ENCODE results near the gene PALLD. TPM values are rescaled to one million over a fixed set of nuclear protein-coding genes. Genes with fewer than 3 reads are reported as not detected.

The PALLD gene
- total RNA-seq, 1 experiment from 2014 or later: 166 TPM

DNA sequence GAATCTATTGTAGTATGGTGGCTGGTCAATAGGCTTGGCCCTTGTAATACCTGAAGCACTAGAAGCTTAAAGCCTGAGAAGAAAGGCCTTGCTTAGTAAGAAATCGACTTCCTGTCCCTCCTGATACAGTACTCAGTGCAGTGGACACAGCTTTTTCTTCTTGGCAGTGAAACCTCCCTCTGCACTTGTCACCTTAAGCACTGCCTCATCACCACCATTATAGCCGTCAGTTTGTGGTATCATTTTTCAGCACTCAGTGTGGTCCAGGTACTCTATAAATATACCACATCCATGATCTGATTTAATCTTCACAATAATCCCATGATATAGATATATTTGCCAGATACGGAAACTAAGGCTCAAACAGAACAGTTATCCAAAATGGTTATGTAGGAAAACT is 75.2 kb downstream of the PALLD start:
- no peaks in the 10 kb centered on the region for H3K9me2 ChIP-seq (ENCODE audit: insufficient read depth)
- peaks cover 0 to 7% of the 10 kb centered on the region in 2 experiments; a peak in 1 of 4 replicates for H3K36me3 ChIP-seq (ENCODE audit: control insufficient read depth in 1 of 2, insufficient read depth in 2 of 2, low read length in 2 of 2)
- CTCF ChIA-PET: no interaction called here
- peaks cover 40% of the 10 kb centered on the region for H3K79me2 ChIP-seq (ENCODE audit: insufficient read depth, low read length)
- DNase-seq (ENCODE audit: low read depth, low spot score): no peak
- RAD21 ChIA-PET (ENCODE audit: low non-redundant PET in 1 of 2, low total read pairs in 2 of 2, uncharacterized antibody in 2 of 2, unreplicated experiment in 2 of 2): no interaction called here
- H3K9ac ChIP-seq (ENCODE audit: low read length): no peak overlapping the region
- H3K27ac ChIP-seq (ENCODE audit: low read depth, low read length): peak overlapping the region; percentile 97
- H3K9me3 ChIP-seq (ENCODE audit: control insufficient read depth in 1 of 2, insufficient read depth in 1 of 2, low read depth in 1 of 2, low read length in 2 of 2): no peaks in the 10 kb centered on the region
- TF ChIP-seq YY1 (IDR thresholded peaks at IDR 0.05; ENCODE audit: extremely low read depth, insufficient replicate concordance, low read depth, low read length) (no peak), EGR1 (IDR thresholded peaks at IDR 0.05; ENCODE audit: low read depth) (no peak), POLR2A (IDR thresholded peaks at IDR 0.05; ENCODE audit: borderline replicate concordance, extremely low read depth, insufficient read depth, insufficient read length) (no peak), EZH2 (IDR thresholded peaks at IDR 0.05) (no peak), ZBTB33 (IDR thresholded peaks at IDR 0.05; ENCODE audit: extremely low read depth, insufficient replicate concordance, low read length) (no peak), EZH2phosphoT487 (IDR thresholded peaks at IDR 0.05; ENCODE audit: borderline replicate concordance) (no peak), SP1 (IDR thresholded peaks at IDR 0.05; ENCODE audit: low read depth) (no peak), CBX3 (IDR thresholded peaks at IDR 0.05; ENCODE audit: low read depth) (no peak), SIN3A (IDR thresholded peaks at IDR 0.05; ENCODE audit: low read depth) (no peak), ZNF274 (IDR thresholded peaks at IDR 0.05; ENCODE audit: low read depth, low read length) (no peak), TCF7L2 (IDR thresholded peaks at IDR 0.05; ENCODE audit: borderline replicate concordance, extremely low read depth, insufficient read depth, insufficient read length) (no peak), FOSL1 (IDR thresholded peaks at IDR 0.05; ENCODE audit: low read depth) (no peak), SRF (IDR thresholded peaks at IDR 0.05; ENCODE audit: low read depth) (no peak), ZFX (IDR thresholded peaks at IDR 0.05) (no peak), RAD21 (IDR thresholded peaks at IDR 0.05; ENCODE audit: low read depth) (no peak), CEBPB (IDR thresholded peaks at IDR 0.05; ENCODE audit: low read depth) (no peak), POLR2AphosphoS5 (IDR thresholded peaks at IDR 0.05; ENCODE audit: low read depth, low read length) (no peak)
- TF ChIP-seq, protein P1, sequence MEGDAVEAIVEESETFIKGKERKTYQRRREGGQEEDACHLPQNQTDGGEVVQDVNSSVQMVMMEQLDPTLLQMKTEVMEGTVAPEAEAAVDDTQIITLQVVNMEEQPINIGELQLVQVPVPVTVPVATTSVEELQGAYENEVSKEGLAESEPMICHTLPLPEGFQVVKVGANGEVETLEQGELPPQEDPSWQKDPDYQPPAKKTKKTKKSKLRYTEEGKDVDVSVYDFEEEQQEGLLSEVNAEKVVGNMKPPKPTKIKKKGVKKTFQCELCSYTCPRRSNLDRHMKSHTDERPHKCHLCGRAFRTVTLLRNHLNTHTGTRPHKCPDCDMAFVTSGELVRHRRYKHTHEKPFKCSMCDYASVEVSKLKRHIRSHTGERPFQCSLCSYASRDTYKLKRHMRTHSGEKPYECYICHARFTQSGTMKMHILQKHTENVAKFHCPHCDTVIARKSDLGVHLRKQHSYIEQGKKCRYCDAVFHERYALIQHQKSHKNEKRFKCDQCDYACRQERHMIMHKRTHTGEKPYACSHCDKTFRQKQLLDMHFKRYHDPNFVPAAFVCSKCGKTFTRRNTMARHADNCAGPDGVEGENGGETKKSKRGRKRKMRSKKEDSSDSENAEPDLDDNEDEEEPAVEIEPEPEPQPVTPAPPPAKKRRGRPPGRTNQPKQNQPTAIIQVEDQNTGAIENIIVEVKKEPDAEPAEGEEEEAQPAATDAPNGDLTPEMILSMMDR (IDR thresholded peaks at IDR 0.05 in 2 of 3, conservative IDR thresholded peaks at IDR 0.05 in 1 of 3; ENCODE audit: borderline replicate concordance in 1 of 3, insufficient read depth in 1 of 3, low read depth in 2 of 3, low read length in 2 of 3): no peak
- TF ChIP-seq, protein P2, sequence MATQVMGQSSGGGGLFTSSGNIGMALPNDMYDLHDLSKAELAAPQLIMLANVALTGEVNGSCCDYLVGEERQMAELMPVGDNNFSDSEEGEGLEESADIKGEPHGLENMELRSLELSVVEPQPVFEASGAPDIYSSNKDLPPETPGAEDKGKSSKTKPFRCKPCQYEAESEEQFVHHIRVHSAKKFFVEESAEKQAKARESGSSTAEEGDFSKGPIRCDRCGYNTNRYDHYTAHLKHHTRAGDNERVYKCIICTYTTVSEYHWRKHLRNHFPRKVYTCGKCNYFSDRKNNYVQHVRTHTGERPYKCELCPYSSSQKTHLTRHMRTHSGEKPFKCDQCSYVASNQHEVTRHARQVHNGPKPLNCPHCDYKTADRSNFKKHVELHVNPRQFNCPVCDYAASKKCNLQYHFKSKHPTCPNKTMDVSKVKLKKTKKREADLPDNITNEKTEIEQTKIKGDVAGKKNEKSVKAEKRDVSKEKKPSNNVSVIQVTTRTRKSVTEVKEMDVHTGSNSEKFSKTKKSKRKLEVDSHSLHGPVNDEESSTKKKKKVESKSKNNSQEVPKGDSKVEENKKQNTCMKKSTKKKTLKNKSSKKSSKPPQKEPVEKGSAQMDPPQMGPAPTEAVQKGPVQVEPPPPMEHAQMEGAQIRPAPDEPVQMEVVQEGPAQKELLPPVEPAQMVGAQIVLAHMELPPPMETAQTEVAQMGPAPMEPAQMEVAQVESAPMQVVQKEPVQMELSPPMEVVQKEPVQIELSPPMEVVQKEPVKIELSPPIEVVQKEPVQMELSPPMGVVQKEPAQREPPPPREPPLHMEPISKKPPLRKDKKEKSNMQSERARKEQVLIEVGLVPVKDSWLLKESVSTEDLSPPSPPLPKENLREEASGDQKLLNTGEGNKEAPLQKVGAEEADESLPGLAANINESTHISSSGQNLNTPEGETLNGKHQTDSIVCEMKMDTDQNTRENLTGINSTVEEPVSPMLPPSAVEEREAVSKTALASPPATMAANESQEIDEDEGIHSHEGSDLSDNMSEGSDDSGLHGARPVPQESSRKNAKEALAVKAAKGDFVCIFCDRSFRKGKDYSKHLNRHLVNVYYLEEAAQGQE (IDR thresholded peaks at IDR 0.05; ENCODE audit: low read depth): no peak
- no peaks in the 10 kb centered on the region for H4K20me1 ChIP-seq (ENCODE audit: insufficient read depth)
- no peak overlapping the region for H2AFZ ChIP-seq (ENCODE audit: low read depth, low read length, poor library complexity, severe bottlenecking)
- H3K4me2 ChIP-seq (ENCODE audit: low read length): peak overlapping the region; percentile 51; the same call in 1 of the 2 replicates
- H3K27me3 ChIP-seq (ENCODE audit: insufficient read depth, low read length): no peaks in the 10 kb centered on the region
- intact Hi-C loops (cut with micrococcal nuclease): no loop called here
- no TSS peak for BruUV-seq (replicated peaks)
- no peak overlapping the region for H3K4me3 ChIP-seq (replicated peaks in 1 of 2; ENCODE audit: low read depth in 1 of 2, low read length in 2 of 2)
- no peak for ATAC-seq
- POLR2A ChIA-PET: interaction anchor here (3.0 kb wide), 1 partner anchor 11 kb away, joined by 14 read pairs; no protein-coding TSS in a partner anchor
- H3K4me1 ChIP-seq (ENCODE audit: control insufficient read depth in 1 of 2, insufficient read depth in 2 of 2, low read length in 2 of 2): peaks cover 60 to 77% of the 10 kb centered on the region in 2 experiments
